K562 (cell line): Measurements from ENCODE around the gene BRSK1. TPM values are rescaled to one million over a fixed set of nuclear protein-coding genes. Genes with fewer than 3 reads are reported as not detected.

ENCODE experiments used
- CBFB ChIP-seq: sonication (generic); formaldehyde crosslinking; IDR thresholded peaks from 2 replicates; pipeline ENCODE4 v1.4.0; 2020; ENCODE audit warnings: mild to moderate bottlenecking, missing genetic modification reagents
- DPF2 ChIP-seq: fragments of 450-650 bp; IDR thresholded peaks from 2 replicates; pipeline ENCODE4 v1.6.1; 2016
- GABPA ChIP-seq: fragments of 200-800 bp; sonication (Bioruptor generic); conservative IDR thresholded peaks from 2 replicates; pipeline ENCODE4 v1.6.1; 2016; ENCODE audit warnings: low read depth, missing genetic modification characterization, missing compliant biosample characterization
- HDAC2 ChIP-seq: fragments of 450-650 bp; IDR thresholded peaks from 2 replicates; pipeline ENCODE4 v1.6.1; 2016; ENCODE audit warnings: mild to moderate bottlenecking
- MCM5 ChIP-seq: fragments of 450-650 bp; IDR thresholded peaks from 2 replicates; pipeline ENCODE4 v1.6.1; 2016; ENCODE audit warnings: low read depth
- ZNF175 ChIP-seq: fragments of 200-800 bp; sonication (Bioruptor generic); IDR thresholded peaks from 2 replicates; pipeline ENCODE4 v1.6.1; 2016; ENCODE audit warnings: low read depth, mild to moderate bottlenecking, missing genetic modification characterization, missing compliant biosample characterization
- polyA plus RNA-seq, 8 experiments: library from polyadenylated mRNA; depleted of rRNA in 4 of 8; stranded (reverse) in 5 of 8; unstranded in 3 of 8; fragments of >200 nt; fragmentation: Nextera tagmentation in 2 of 8; fragmentation: Illumina TruSeq in 1 of 8; extraction: Ambion mirVana in 2 of 8; extraction: Trizol in 1 of 8; gene quantifications; 2 replicates each; pipeline versions ENCODE4 v1.2.1 to v1.2.3, GENCODE V29; 2011 to 2014; ENCODE audit warnings: inconsistent platforms in 1 of 8, missing spikeins in 1 of 8
- total RNA-seq, 7 experiments: library from RNA; depleted of rRNA in 6 of 7; stranded (reverse); fragments of >200 nt in 6 of 7; fragmentation: Illumina TruSeq in 2 of 7; extraction: Trizol in 2 of 7; gene quantifications; 2 replicates each; pipeline versions ENCODE4 v1.2.1 to v1.2.3, GENCODE V29; 2011 to 2021; ENCODE audit warnings: low replicate concordance in 1 of 7
- TF ChIP-seq, protein P1 (sequence below): fragments of 450-650 bp; IDR thresholded peaks from 2 replicates; pipeline ENCODE4 v1.6.1; 2017; ENCODE audit warnings: antibody characterized with exemption, mild to moderate bottlenecking
- TF ChIP-seq, protein P2 (sequence below): sonication (generic); formaldehyde crosslinking; IDR thresholded peaks from 2 replicates; pipeline ENCODE4 v1.8.1; 2023; ENCODE audit warnings: mild to moderate bottlenecking, missing genetic modification reagents
- TF ChIP-seq, protein P3 (sequence below): sonication (generic); formaldehyde crosslinking; IDR thresholded peaks from 2 replicates; pipeline ENCODE4 v1.8.1; 2023; ENCODE audit warnings: mild to moderate bottlenecking, missing genetic modification reagents
- TF ChIP-seq, protein P4 (sequence below), 2 experiments: IDR thresholded peaks; 2 replicates each; pipeline ENCODE4 v1.6.1; 2012; ENCODE audit warnings: improper control_type of control experiment in 2 of 2, low read depth in 2 of 2, low read length in 2 of 2, borderline replicate concordance in 1 of 2

Gene BRSK1
- total and polyA plus RNA-seq, 9 of the 15 experiments (the other 6 are each of a cell fraction or from before 2014, with no cell fraction given): 1.7 to 9.3 (median 3.8) TPM; not detected in 2

DNA sequence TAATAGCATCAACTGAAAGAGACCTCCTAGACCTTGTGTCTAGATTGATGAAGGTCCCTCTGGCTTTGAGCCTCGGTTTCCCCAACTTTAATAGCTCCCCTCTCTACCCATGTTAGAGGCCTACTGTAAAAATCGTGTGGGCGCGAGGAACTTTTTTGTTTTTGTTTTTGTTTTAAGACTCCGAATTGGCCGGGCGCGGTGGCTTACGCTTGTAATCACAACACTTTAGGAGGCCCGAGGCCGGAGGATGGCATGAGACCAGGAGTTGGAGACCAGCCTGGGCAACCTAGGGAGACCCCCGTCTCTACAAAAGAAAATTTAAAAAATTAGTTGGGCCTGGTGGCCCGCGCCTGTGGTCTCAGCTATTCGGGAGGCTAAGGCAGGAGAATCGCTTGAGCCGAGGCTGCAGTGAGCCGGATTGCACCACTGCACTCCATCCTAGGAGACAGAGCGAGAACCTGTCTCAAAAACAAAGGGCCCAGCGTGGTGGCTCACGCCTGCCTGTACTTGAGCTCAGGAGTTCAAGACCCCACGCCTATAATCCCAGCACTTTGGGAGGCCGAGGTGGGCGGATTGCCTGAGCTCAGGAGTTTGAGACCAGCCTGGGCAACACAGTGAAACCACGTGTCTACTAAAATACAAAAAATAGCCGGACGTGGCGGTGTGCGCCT, 24.1 kb upstream of the BRSK1 start (continued):
- TF ChIP-seq, protein P1, sequence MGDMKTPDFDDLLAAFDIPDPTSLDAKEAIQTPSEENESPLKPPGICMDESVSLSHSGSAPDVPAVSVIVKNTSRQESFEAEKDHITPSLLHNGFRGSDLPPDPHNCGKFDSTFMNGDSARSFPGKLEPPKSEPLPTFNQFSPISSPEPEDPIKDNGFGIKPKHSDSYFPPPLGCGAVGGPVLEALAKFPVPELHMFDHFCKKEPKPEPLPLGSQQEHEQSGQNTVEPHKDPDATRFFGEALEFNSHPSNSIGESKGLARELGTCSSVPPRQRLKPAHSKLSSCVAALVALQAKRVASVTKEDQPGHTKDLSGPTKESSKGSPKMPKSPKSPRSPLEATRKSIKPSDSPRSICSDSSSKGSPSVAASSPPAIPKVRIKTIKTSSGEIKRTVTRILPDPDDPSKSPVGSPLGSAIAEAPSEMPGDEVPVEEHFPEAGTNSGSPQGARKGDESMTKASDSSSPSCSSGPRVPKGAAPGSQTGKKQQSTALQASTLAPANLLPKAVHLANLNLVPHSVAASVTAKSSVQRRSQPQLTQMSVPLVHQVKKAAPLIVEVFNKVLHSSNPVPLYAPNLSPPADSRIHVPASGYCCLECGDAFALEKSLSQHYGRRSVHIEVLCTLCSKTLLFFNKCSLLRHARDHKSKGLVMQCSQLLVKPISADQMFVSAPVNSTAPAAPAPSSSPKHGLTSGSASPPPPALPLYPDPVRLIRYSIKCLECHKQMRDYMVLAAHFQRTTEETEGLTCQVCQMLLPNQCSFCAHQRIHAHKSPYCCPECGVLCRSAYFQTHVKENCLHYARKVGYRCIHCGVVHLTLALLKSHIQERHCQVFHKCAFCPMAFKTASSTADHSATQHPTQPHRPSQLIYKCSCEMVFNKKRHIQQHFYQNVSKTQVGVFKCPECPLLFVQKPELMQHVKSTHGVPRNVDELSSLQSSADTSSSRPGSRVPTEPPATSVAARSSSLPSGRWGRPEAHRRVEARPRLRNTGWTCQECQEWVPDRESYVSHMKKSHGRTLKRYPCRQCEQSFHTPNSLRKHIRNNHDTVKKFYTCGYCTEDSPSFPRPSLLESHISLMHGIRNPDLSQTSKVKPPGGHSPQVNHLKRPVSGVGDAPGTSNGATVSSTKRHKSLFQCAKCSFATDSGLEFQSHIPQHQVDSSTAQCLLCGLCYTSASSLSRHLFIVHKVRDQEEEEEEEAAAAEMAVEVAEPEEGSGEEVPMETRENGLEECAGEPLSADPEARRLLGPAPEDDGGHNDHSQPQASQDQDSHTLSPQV: peak; percentile 71
- TF ChIP-seq, protein P2, sequence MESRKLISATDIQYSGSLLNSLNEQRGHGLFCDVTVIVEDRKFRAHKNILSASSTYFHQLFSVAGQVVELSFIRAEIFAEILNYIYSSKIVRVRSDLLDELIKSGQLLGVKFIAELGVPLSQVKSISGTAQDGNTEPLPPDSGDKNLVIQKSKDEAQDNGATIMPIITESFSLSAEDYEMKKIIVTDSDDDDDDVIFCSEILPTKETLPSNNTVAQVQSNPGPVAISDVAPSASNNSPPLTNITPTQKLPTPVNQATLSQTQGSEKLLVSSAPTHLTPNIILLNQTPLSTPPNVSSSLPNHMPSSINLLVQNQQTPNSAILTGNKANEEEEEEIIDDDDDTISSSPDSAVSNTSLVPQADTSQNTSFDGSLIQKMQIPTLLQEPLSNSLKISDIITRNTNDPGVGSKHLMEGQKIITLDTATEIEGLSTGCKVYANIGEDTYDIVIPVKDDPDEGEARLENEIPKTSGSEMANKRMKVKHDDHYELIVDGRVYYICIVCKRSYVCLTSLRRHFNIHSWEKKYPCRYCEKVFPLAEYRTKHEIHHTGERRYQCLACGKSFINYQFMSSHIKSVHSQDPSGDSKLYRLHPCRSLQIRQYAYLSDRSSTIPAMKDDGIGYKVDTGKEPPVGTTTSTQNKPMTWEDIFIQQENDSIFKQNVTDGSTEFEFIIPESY: peak; percentile 40; the same call in 1 of the 2 replicates
- TF ChIP-seq, protein P3, sequence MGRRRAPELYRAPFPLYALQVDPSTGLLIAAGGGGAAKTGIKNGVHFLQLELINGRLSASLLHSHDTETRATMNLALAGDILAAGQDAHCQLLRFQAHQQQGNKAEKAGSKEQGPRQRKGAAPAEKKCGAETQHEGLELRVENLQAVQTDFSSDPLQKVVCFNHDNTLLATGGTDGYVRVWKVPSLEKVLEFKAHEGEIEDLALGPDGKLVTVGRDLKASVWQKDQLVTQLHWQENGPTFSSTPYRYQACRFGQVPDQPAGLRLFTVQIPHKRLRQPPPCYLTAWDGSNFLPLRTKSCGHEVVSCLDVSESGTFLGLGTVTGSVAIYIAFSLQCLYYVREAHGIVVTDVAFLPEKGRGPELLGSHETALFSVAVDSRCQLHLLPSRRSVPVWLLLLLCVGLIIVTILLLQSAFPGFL (CRISPR knock-in tag): peak; percentile 98; the same call in 1 of the 2 replicates
- TF ChIP-seq DPF2 (0 out of 2 replicates have a peak, but pooled peaks have one; percentile 47), GABPA (tag) (peak; percentile 55; the same call in 1 of the 2 replicates), ZNF175 (CRISPR knock-in tag) (0 out of 2 replicates have a peak, but pooled peaks have one; percentile 54), HDAC2 (no peak), MCM5 (no peak), CBFB (CRISPR knock-in tag) (no peak)
- TF ChIP-seq, protein P4, sequence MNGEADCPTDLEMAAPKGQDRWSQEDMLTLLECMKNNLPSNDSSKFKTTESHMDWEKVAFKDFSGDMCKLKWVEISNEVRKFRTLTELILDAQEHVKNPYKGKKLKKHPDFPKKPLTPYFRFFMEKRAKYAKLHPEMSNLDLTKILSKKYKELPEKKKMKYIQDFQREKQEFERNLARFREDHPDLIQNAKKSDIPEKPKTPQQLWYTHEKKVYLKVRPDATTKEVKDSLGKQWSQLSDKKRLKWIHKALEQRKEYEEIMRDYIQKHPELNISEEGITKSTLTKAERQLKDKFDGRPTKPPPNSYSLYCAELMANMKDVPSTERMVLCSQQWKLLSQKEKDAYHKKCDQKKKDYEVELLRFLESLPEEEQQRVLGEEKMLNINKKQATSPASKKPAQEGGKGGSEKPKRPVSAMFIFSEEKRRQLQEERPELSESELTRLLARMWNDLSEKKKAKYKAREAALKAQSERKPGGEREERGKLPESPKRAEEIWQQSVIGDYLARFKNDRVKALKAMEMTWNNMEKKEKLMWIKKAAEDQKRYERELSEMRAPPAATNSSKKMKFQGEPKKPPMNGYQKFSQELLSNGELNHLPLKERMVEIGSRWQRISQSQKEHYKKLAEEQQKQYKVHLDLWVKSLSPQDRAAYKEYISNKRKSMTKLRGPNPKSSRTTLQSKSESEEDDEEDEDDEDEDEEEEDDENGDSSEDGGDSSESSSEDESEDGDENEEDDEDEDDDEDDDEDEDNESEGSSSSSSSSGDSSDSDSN (IDR thresholded peaks at IDR 0.05; ENCODE audit: borderline replicate concordance in 1 of 2, low read depth in 2 of 2, low read length in 2 of 2): 0 out of 4 replicates have a peak, but pooled peaks of 1 of the 2 experiments have one; percentile 15
